HL-60 (cell line): Measurements from ENCODE around the gene SH3RF3.

Experiments
- GABPA ChIP-seq: IDR thresholded peaks from 2 replicates; pipeline ENCODE4 v1.6.1; 2012; ENCODE audit warnings: low read depth
- POLR2AphosphoS5 ChIP-seq: IDR thresholded peaks from 2 replicates; pipeline ENCODE4 v1.6.1; 2012; ENCODE audit warnings: low read depth
- REST ChIP-seq: IDR thresholded peaks from 2 replicates; pipeline ENCODE4 v1.6.1; 2012; ENCODE audit warnings: low read depth; ENCODE audit not compliant: insufficient replicate concordance
- SPI1 ChIP-seq: IDR thresholded peaks from 2 replicates; pipeline ENCODE4 v1.6.1; 2012; ENCODE audit warnings: low read depth, mild to moderate bottlenecking, borderline replicate concordance
- TF ChIP-seq, protein P1 (sequence below): IDR thresholded peaks from one replicate; pipeline ENCODE4 v1.5.1; 2011; ENCODE audit warnings: low read length, control low read depth, inconsistent platforms; ENCODE audit not compliant: insufficient read depth

GRCh38 chr2:109260116-109260855 is 131.3 kb downstream of the SH3RF3 start:
- TF ChIP-seq, protein P1, sequence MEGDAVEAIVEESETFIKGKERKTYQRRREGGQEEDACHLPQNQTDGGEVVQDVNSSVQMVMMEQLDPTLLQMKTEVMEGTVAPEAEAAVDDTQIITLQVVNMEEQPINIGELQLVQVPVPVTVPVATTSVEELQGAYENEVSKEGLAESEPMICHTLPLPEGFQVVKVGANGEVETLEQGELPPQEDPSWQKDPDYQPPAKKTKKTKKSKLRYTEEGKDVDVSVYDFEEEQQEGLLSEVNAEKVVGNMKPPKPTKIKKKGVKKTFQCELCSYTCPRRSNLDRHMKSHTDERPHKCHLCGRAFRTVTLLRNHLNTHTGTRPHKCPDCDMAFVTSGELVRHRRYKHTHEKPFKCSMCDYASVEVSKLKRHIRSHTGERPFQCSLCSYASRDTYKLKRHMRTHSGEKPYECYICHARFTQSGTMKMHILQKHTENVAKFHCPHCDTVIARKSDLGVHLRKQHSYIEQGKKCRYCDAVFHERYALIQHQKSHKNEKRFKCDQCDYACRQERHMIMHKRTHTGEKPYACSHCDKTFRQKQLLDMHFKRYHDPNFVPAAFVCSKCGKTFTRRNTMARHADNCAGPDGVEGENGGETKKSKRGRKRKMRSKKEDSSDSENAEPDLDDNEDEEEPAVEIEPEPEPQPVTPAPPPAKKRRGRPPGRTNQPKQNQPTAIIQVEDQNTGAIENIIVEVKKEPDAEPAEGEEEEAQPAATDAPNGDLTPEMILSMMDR: no peak
- TF ChIP-seq GABPA (no peak), POLR2AphosphoS5 (no peak), REST (no peak), SPI1 (no peak)
